IMR-90 (cell line): ENCODE measurements around the gene FGD5. TPM values are rescaled to one million over a fixed set of nuclear protein-coding genes. Genes with fewer than 3 reads are reported as not detected.

Experiments
- ATAC-seq: fragments of 200-7000 bp; cut with Tn5 transposase; 2 replicates; pipeline ENCODE4 v1.9.1; 2020; ENCODE audit warnings: low read depth, mild to moderate bottlenecking, moderate library complexity
- BruUV-seq: library from RNA; stranded (reverse); fragments of 400-500 nt; replicated peaks from 2 replicates; lab custom pipeline; 2021; lab: Mats Ljungman, UMichigan
- CTCF ChIA-PET: fragments of 300-600 bp; formaldehyde crosslinking; extraction: SDS; loops from one replicate; lab custom pipeline; 2021; ENCODE audit warnings: antibody characterized with exemption; lab: Yijun Ruan, JAX
- POLR2A ChIA-PET: fragments of 300-600 bp; sonication (Branson Sonifier 250); formaldehyde crosslinking; loops from one replicate; lab custom pipeline; 2022; ENCODE audit warnings: antibody characterized with exemption; ENCODE audit not compliant: unreplicated experiment; lab: Charles Lee
- DNase-seq: peaks from one replicate; pipeline ENCODE4 v3.0.0; 2013
- H2AFZ ChIP-seq: replicated peaks from 2 replicates; pipeline ENCODE3; 2013; ENCODE audit warnings: low read length, mild to moderate bottlenecking; ENCODE audit not compliant: poor library complexity
- H2AK5ac ChIP-seq: 2 replicates; pipeline ENCODE4 v1.6.1; 2013; ENCODE audit warnings: low read depth, low read length, inconsistent platforms
- H2AK9ac ChIP-seq: replicated peaks from 2 replicates; pipeline ENCODE3; 2013; ENCODE audit warnings: mild to moderate bottlenecking, low read depth, low read length, moderate library complexity; ENCODE audit not compliant: poor library complexity
- H2BK120ac ChIP-seq: 2 replicates; pipeline ENCODE4 v1.6.1; 2013; ENCODE audit warnings: low read depth, low read length, inconsistent platforms
- H2BK15ac ChIP-seq: 3 replicates; pipeline ENCODE4 v1.6.1; 2013; ENCODE audit warnings: low read depth, low read length, inconsistent platforms
- H2BK20ac ChIP-seq: 2 replicates; pipeline ENCODE4 v1.6.1; 2013; ENCODE audit warnings: low read depth, mild to moderate bottlenecking, inconsistent platforms, low read length, moderate library complexity
- H2BK5ac ChIP-seq: 2 replicates; pipeline ENCODE4 v1.6.1; 2013; ENCODE audit warnings: mild to moderate bottlenecking, low read depth, low read length, inconsistent platforms; ENCODE audit not compliant: poor library complexity, severe bottlenecking
- H3K14ac ChIP-seq: replicated peaks from 2 replicates; pipeline ENCODE4 v1.6.1; 2013; ENCODE audit warnings: low read depth, low read length, inconsistent platforms
- H3K18ac ChIP-seq: 2 replicates; pipeline ENCODE4 v1.6.1; 2013; ENCODE audit warnings: low read depth, low read length, control low read depth
- H3K23ac ChIP-seq: 2 replicates; pipeline ENCODE4 v1.6.1; 2013; ENCODE audit warnings: low read depth, low read length, inconsistent platforms
- H3K27ac ChIP-seq: 2 replicates; pipeline ENCODE4 v1.5.1; 2013; ENCODE audit warnings: mild to moderate bottlenecking, control low read depth, low read length; ENCODE audit not compliant: insufficient read depth
- H3K27me3 ChIP-seq: 2 replicates; pipeline ENCODE4 v1.6.1; 2013; ENCODE audit warnings: low read length; ENCODE audit not compliant: control insufficient read depth, insufficient read depth
- H3K36me3 ChIP-seq: 2 replicates; pipeline ENCODE4 v1.6.1; 2013; ENCODE audit warnings: low read length, mixed read lengths; ENCODE audit not compliant: control insufficient read depth, insufficient read depth
- H3K4ac ChIP-seq: 2 replicates; pipeline ENCODE4 v1.6.1; 2013; ENCODE audit warnings: low read depth, low read length, inconsistent platforms
- H3K4me1 ChIP-seq: 2 replicates; pipeline ENCODE4 v1.6.1; 2013; ENCODE audit warnings: low read length, mixed read lengths; ENCODE audit not compliant: control insufficient read depth, insufficient read depth
- H3K4me2 ChIP-seq: 2 replicates; pipeline ENCODE4 v1.6.1; 2013; ENCODE audit warnings: low read depth, mild to moderate bottlenecking, control low read depth, low read length, moderate library complexity
- H3K4me3 ChIP-seq: 2 replicates; pipeline ENCODE4 v1.5.1; 2013; ENCODE audit warnings: low read depth, mild to moderate bottlenecking, control low read depth, low read length, moderate library complexity; ENCODE audit not compliant: insufficient read depth
- H3K56ac ChIP-seq: 2 replicates; pipeline ENCODE4 v1.6.1; 2013; ENCODE audit warnings: low read length, inconsistent platforms; ENCODE audit not compliant: insufficient read depth; ENCODE audit errors: extremely low read depth
- H3K79me1 ChIP-seq, 2 experiments: 2 replicates each; pipeline ENCODE4 v1.6.1; 2013; ENCODE audit warnings: low read length in 2 of 2, inconsistent platforms in 1 of 2, low read depth in 1 of 2
- H3K9ac ChIP-seq: 2 replicates; pipeline ENCODE4 v1.6.1; 2013; ENCODE audit warnings: low read depth, low read length, control low read depth
- H3K9me1 ChIP-seq: 2 replicates; pipeline ENCODE4 v1.6.1; 2013; ENCODE audit warnings: low read length, inconsistent platforms; ENCODE audit not compliant: insufficient read depth
- H3K9me3 ChIP-seq: 2 replicates; pipeline ENCODE4 v1.6.1; 2013; ENCODE audit warnings: low read length; ENCODE audit not compliant: control insufficient read depth, insufficient read depth
- H4K20me1 ChIP-seq: 2 replicates; pipeline ENCODE4 v1.6.1; 2013; ENCODE audit warnings: low read length, inconsistent platforms; ENCODE audit not compliant: insufficient read depth
- H4K5ac ChIP-seq: 2 replicates; pipeline ENCODE4 v1.6.1; 2013; ENCODE audit warnings: mild to moderate bottlenecking, low read depth, low read length, control low read depth
- H4K8ac ChIP-seq, 2 experiments: 2 replicates each; pipeline ENCODE4 v1.6.1; 2013; ENCODE audit warnings: low read depth in 2 of 2, low read length in 2 of 2, control low read depth in 1 of 2, inconsistent platforms in 1 of 2
- H4K91ac ChIP-seq: 2 replicates; pipeline ENCODE4 v1.6.1; 2013; ENCODE audit warnings: low read depth, low read length, inconsistent platforms; ENCODE audit not compliant: insufficient read depth
- CEBPB ChIP-seq: IDR thresholded peaks from 2 replicates; pipeline ENCODE4 v1.6.1; 2012; ENCODE audit warnings: low read depth, low read length, improper control_type of control experiment
- WGBS, 2 experiments: methylation state at CpG; one replicate each; pipeline versions ENCODE4 v1.1.5 to v1.1.7; 2013; ENCODE audit warnings: missing lambda C conversion rate in 2 of 2; ENCODE audit not compliant: insufficient read length in 1 of 2; ENCODE audit errors: extremely low coverage in 2 of 2; 5-methylcytosine and 5-hydroxymethylcytosine counted together
- dilution Hi-C: fragments of 300-500 bp; cut with HindIII; formaldehyde crosslinking; loops from one replicate; pipeline ENCODE4 v1.14.3; 2018; ENCODE audit warnings: low sequenced_read_pairs; ENCODE audit not compliant: unreplicated experiment
- in situ Hi-C: fragments of 300-500 bp; cut with MboI; formaldehyde crosslinking; loops from 3 replicates; pipeline ENCODE4 v1.14.3; 2019; ENCODE audit warnings: low sequenced_read_pairs, inconsistent platforms, mixed read lengths
- intact Hi-C: fragments of 100-400 bp; cut with micrococcal nuclease; formaldehyde crosslinking; loops from 2 replicates; pipeline ENCODE4 v1.10.0; 2022
- polyA plus RNA-seq, 3 experiments: library from polyadenylated mRNA; depleted of rRNA; stranded (reverse); fragments of >200 nt; gene quantifications; 2 replicates each; pipeline ENCODE4 v1.2.3, GENCODE V29; 2012; ENCODE audit warnings: low replicate concordance in 1 of 3
- total RNA-seq: library from RNA; depleted of rRNA; stranded (reverse); fragments of >200 nt; gene quantifications from 2 replicates; pipeline ENCODE4 v1.2.3, GENCODE V29; 2012

The FGD5 gene
- total and polyA plus RNA-seq, 2 of the 4 experiments (the other 2 are of a cell fraction), result not detected

GRCh38 chr3:14789640-14790285 is 29.0 kb upstream of the FGD5 start:
- POLR2A ChIA-PET, result no interaction called here
- H3K27me3 ChIP-seq, result peaks cover 22% of the 10 kb centered on the region
- 50% methylated on average over 4 of the region's 10 CpGs; no CpG with 5 or more reads in 1 of the 2 experiments for WGBS, 2 experiments

More at GRCh38 chr3:14789640-14790285, 29.0 kb upstream of the FGD5 start:
- Histone ChIP-seq H4K91ac (no peak overlapping the region), H2AK5ac (no peak overlapping the region), H3K9me1 (no peaks in the 10 kb centered on the region), H2BK20ac (no peak overlapping the region), H2AK9ac (no peak overlapping the region), H3K56ac (no peak overlapping the region), H2BK120ac (no peak overlapping the region), H4K8ac (no peak overlapping the region), H3K4me1 (no peaks in the 10 kb centered on the region), H3K4ac (no peak overlapping the region), H2BK15ac (no peak overlapping the region), H3K18ac (no peak overlapping the region), H2AFZ (no peak overlapping the region), H3K23ac (no peak overlapping the region), H3K9ac (no peak overlapping the region), H3K79me1 (no peaks in the 10 kb centered on the region), H3K14ac (no peak overlapping the region), H3K27ac (no peak overlapping the region), H3K4me2 (no peak overlapping the region), H2BK5ac (no peak overlapping the region), H3K36me3 (no peaks in the 10 kb centered on the region), H4K5ac (no peak overlapping the region), H3K9me3 (no peaks in the 10 kb centered on the region), H3K4me3 (no peak overlapping the region), H4K20me1 (no peaks in the 10 kb centered on the region)
- no TSS peak for BruUV-seq
- no peak for TF ChIP-seq CEBPB
- dilution Hi-C loops (no loop called here), intact Hi-C loops (no loop called here), in situ Hi-C loops (no loop called here)
- CTCF ChIA-PET, result no interaction called here
- DNase-seq (no peak), ATAC-seq (no peak)
